Uterine smooth muscle cell (primary cell): Measurements from ENCODE around the gene COPS4. TPM values are rescaled to one million over a fixed set of nuclear protein-coding genes. Genes with fewer than 3 reads are reported as not detected.

ENCODE experiments used
- total RNA-seq: library from RNA; depleted of rRNA; stranded (reverse); fragments of >200 nt; gene quantifications from 2 replicates; pipeline ENCODE4 v1.2.3, GENCODE V29; 2014

Gene COPS4
- total RNA-seq = 77.6 and 94.1 TPM in 2 replicates

GRCh38 chr4:83034630-83035494 is at the start of gene COPS4:
Gene COPS4, plus strand, starts transcription at chr4:83035183. Its CDS starts 42 bp downstream, at chr4:83035225.

GRCh38 chr4:83010522-83011318 is 24.3 kb upstream of the COPS4 start, which contains the start of gene LIN54:
Gene LIN54, minus strand, starts transcription at chr4:83010823. Its CDS starts 25,979 bp downstream, at chr4:82984844.

GRCh38 chr4:83114576-83114975 is 79.6 kb downstream of the COPS4 start, which contains the start of gene PLAC8:
Gene PLAC8, minus strand, starts transcription at chr4:83114729. Its CDS starts 6,808 bp downstream, at chr4:83107921.

Other genes starting within 250 kb of the COPS4 start
- 3.7 and 9.2 TPM in 2 replicates for gene SCD5, start 236.4 kb upstream of the COPS4 start, total RNA-seq
- gene SEC31A, start 144.0 kb upstream of the COPS4 start, total RNA-seq = 286 and 368 TPM in 2 replicates
- 3.9 and 5.2 TPM in 2 replicates for gene THAP9, start 134.4 kb upstream of the COPS4 start, total RNA-seq
- 18.4 and 31.9 TPM in 2 replicates for gene LIN54, start 24.4 kb upstream of the COPS4 start, total RNA-seq
- 0.25 TPM in 1 of 2 replicates, not detected in the other for gene PLAC8, start 79.5 kb downstream of the COPS4 start, total RNA-seq
- gene COQ2, start 249.6 kb downstream of the COPS4 start, total RNA-seq = 18.1 and 34.2 TPM in 2 replicates